ENCODE measurements around the gene RBM12.

RBM12 gene

DNA sequence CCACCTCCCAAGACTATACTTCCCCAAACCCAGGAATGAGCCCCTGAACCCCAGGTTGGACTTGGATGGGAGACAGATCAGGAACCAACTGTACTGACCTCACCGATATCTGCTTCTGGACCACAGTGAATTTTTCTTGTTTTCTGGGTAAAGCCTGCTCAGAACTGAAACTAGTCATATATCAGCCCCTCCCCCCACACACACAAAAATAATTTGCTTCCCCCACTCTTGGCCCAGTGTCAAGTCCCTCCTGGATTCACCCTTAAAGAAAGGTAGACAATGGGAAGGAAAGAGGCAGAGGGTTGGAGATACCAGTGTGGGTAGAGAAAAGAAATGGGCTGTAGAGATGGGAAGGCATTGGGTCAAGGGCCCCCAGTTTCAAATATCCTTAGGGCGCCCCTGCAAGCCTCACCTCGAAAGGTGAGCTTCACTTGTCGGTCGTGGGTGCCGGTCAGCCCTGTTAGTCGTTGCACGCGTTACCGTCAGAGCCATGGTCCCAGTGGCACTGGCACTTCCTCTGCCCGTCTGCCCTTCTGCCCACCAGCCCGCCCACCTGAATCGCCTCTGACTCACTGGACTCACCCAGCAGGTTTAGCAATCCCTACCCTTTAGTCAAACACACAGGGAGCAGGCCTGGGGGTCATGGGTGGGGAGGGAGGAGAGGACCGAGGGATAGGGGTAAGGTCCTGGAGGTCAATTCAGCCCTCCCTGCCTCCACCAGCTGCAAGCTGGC, 57.5 kb downstream of the RBM12 start:
- Histone ChIP-seq H3K27me3 (ENCODE audit: control insufficient read depth, insufficient read depth, low read length) (peaks cover 3% of the 10 kb centered on the region; the same call in 1 of the 2 replicates), H3K9me3 (ENCODE audit: control insufficient read depth, insufficient read depth, low read length) (no peaks in the 10 kb centered on the region), H3K36me3 (ENCODE audit: control insufficient read depth, insufficient read depth, low read length) (no peaks in the 10 kb centered on the region), H3K4me1 (ENCODE audit: control insufficient read depth, insufficient read depth, low read length) (no peaks in the 10 kb centered on the region), H3K4me3 (ENCODE audit: low read length) (no peak overlapping the region), H3K27ac (ENCODE audit: low read length) (no peak overlapping the region)
- no peak for DNase-seq (ENCODE audit: low read depth, low spot score)
- WGBS (ENCODE audit: insufficient coverage, insufficient read length) = no CpG with 5 or more reads among the region's 14 CpGs

DNA sequence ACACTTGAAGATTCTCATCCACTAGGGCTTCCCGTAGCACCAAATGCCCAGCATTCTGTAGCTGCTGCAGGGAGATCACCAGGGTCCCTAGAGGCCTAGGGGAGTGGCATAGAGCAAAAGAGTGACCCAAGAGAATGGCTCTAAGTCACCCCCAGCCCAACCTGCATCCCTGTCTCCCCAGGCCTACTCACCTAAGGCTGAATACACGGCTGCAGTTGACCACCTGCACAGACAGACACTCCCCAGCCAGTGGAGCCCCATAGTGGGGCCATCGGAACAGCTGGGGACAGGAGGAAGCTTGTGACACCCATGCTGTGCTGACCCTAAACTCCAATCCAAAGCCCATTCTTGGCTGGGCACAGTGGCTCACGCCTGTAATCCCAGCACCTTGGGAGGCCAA, 58.6 kb downstream of the RBM12 start:
- Histone ChIP-seq H3K36me3 (ENCODE audit: control insufficient read depth, insufficient read depth, low read length) (no peaks in the 10 kb centered on the region), H3K9me3 (ENCODE audit: control insufficient read depth, insufficient read depth, low read length) (no peaks in the 10 kb centered on the region), H3K4me3 (ENCODE audit: low read length) (no peak overlapping the region), H3K27me3 (ENCODE audit: control insufficient read depth, insufficient read depth, low read length) (peaks cover 3% of the 10 kb centered on the region; the same call in 1 of the 2 replicates), H3K27ac (ENCODE audit: low read length) (no peak overlapping the region), H3K4me1 (ENCODE audit: control insufficient read depth, insufficient read depth, low read length) (no peaks in the 10 kb centered on the region)
- DNase-seq (ENCODE audit: low read depth, low spot score) = no peak
- no CpG with 5 or more reads among the region's 4 CpGs for WGBS (ENCODE audit: insufficient coverage, insufficient read length)

DNA sequence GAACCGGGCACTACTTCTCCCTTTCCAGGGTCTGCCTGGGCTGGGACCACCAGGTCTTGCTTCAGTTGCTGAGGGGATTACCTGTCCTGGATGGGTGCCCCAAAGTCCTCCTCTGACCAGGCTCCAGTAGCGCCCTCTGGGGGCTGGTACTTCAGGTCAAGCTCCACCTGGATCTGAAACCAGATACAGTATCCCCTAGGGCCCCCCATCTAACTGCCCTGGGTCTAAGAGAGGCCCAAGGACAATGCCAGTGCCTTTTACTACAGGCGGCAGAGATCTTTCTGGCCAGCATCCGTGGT, 60.3 kb downstream of the RBM12 start:
- H3K27ac ChIP-seq (ENCODE audit: low read length) = no peak overlapping the region
- H3K27me3 ChIP-seq (ENCODE audit: control insufficient read depth, insufficient read depth, low read length) = peaks cover 5% of the 10 kb centered on the region; the same call in 1 of the 2 replicates
- no peaks in the 10 kb centered on the region for H3K36me3 ChIP-seq (ENCODE audit: control insufficient read depth, insufficient read depth, low read length)
- WGBS (ENCODE audit: insufficient coverage, insufficient read length) = no CpG with 5 or more reads among the region's 4 CpGs
- H3K4me3 ChIP-seq (ENCODE audit: low read length) = no peak overlapping the region
- 0 out of 2 replicates have a peak, but pooled peaks cover 1% of the 10 kb centered on the region for H3K4me1 ChIP-seq (ENCODE audit: control insufficient read depth, insufficient read depth, low read length)
- no peaks in the 10 kb centered on the region for H3K9me3 ChIP-seq (ENCODE audit: control insufficient read depth, insufficient read depth, low read length)
- DNase-seq (ENCODE audit: low read depth, low spot score) = no peak

- H3K4me3 ChIP-seq (ENCODE audit: low read length) = no peak overlapping the region
- DNase-seq (ENCODE audit: low read depth, low spot score) = no peak
- no peak overlapping the region for H3K27ac ChIP-seq (ENCODE audit: low read length)
- H3K4me1 ChIP-seq (ENCODE audit: control insufficient read depth, insufficient read depth, low read length) = 0 out of 2 replicates have a peak, but pooled peaks cover 1% of the 10 kb centered on the region
- no CpG with 5 or more reads among the region's 11 CpGs for WGBS (ENCODE audit: insufficient coverage, insufficient read length)
- H3K9me3 ChIP-seq (ENCODE audit: control insufficient read depth, insufficient read depth, low read length) = no peaks in the 10 kb centered on the region
- H3K27me3 ChIP-seq (ENCODE audit: control insufficient read depth, insufficient read depth, low read length) = peaks cover 5% of the 10 kb centered on the region; the same call in 1 of the 2 replicates
- no peaks in the 10 kb centered on the region for H3K36me3 ChIP-seq (ENCODE audit: control insufficient read depth, insufficient read depth, low read length)
Observed at GRCh38 chr20:35603695-35604448, 60.8 kb downstream of the RBM12 start.

- H3K4me3 ChIP-seq (ENCODE audit: low read length) = no peak overlapping the region
- no peaks in the 10 kb centered on the region for H3K9me3 ChIP-seq (ENCODE audit: control insufficient read depth, insufficient read depth, low read length)
- no peak for DNase-seq (ENCODE audit: low read depth, low spot score)
- H3K27ac ChIP-seq (ENCODE audit: low read length) = no peak overlapping the region
- 0 out of 2 replicates have a peak, but pooled peaks cover 1% of the 10 kb centered on the region for H3K4me1 ChIP-seq (ENCODE audit: control insufficient read depth, insufficient read depth, low read length)
- WGBS (ENCODE audit: insufficient coverage, insufficient read length) = no CpG with 5 or more reads among the region's 15 CpGs
- peaks cover 5% of the 10 kb centered on the region; the same call in 1 of the 2 replicates for H3K27me3 ChIP-seq (ENCODE audit: control insufficient read depth, insufficient read depth, low read length)
- no peaks in the 10 kb centered on the region for H3K36me3 ChIP-seq (ENCODE audit: control insufficient read depth, insufficient read depth, low read length)
Observed at GRCh38 chr20:35602851-35603495, 61.7 kb downstream of the RBM12 start.

DNA sequence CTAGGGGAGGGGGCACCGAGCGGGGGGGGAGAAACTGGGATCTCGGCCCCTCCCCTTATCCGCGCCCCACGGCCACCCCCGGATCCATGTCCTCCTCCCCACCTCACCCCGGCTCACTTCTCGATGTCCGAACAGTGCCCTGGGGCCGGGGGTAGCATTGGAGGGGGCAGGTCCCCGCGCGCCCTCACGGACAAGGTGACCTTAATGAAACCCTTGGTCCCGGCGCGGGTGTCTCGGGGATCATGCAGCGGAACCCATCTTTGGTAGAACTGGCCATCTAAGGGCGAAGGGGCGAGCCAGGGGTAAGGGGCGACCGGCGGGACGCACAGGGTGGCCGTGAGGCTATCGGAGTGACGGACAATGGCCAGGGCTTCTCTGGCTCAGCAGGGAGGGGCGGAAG, 62.7 kb downstream of the RBM12 start:
- H3K27me3 ChIP-seq (ENCODE audit: control insufficient read depth, insufficient read depth, low read length) = peaks cover 5% of the 10 kb centered on the region; the same call in 1 of the 2 replicates
- H3K9me3 ChIP-seq (ENCODE audit: control insufficient read depth, insufficient read depth, low read length) = no peaks in the 10 kb centered on the region
- DNase-seq (ENCODE audit: low read depth, low spot score) = no peak
- no peak overlapping the region for H3K27ac ChIP-seq (ENCODE audit: low read length)
- H3K4me1 ChIP-seq (ENCODE audit: control insufficient read depth, insufficient read depth, low read length) = 0 out of 2 replicates have a peak, but pooled peaks cover 1% of the 10 kb centered on the region
- H3K4me3 ChIP-seq (ENCODE audit: low read length) = peak overlapping the region; percentile 29; the same call in 1 of the 2 replicates
- no CpG with 5 or more reads among the region's 30 CpGs for WGBS (ENCODE audit: insufficient coverage, insufficient read length)
- no peaks in the 10 kb centered on the region for H3K36me3 ChIP-seq (ENCODE audit: control insufficient read depth, insufficient read depth, low read length)

- no peaks in the 10 kb centered on the region for H3K9me3 ChIP-seq (ENCODE audit: control insufficient read depth, insufficient read depth, low read length)
- DNase-seq (ENCODE audit: low read depth, low spot score) = no peak
- no CpG with 5 or more reads among the region's 103 CpGs for WGBS (ENCODE audit: insufficient coverage, insufficient read length)
- H3K27me3 ChIP-seq (ENCODE audit: control insufficient read depth, insufficient read depth, low read length) = peaks cover 5% of the 10 kb centered on the region; the same call in 1 of the 2 replicates
- H3K27ac ChIP-seq (ENCODE audit: low read length) = no peak overlapping the region
- H3K36me3 ChIP-seq (ENCODE audit: control insufficient read depth, insufficient read depth, low read length) = no peaks in the 10 kb centered on the region
- 0 out of 2 replicates have a peak, but pooled peaks cover 1% of the 10 kb centered on the region for H3K4me1 ChIP-seq (ENCODE audit: control insufficient read depth, insufficient read depth, low read length)
- H3K4me3 ChIP-seq (ENCODE audit: low read length) = peak overlapping the region; percentile 29; the same call in 1 of the 2 replicates
Observed at GRCh38 chr20:35600993-35601973, 63.4 kb downstream of the RBM12 start.

GRCh38 chr20:35600176-35600992, 64.3 kb downstream of the RBM12 start:
- H3K4me1 ChIP-seq (ENCODE audit: control insufficient read depth, insufficient read depth, low read length) = 0 out of 2 replicates have a peak, but pooled peaks cover 1% of the 10 kb centered on the region
- H3K9me3 ChIP-seq (ENCODE audit: control insufficient read depth, insufficient read depth, low read length) = no peaks in the 10 kb centered on the region
- peak overlapping the region; percentile 29; the same call in 1 of the 2 replicates for H3K4me3 ChIP-seq (ENCODE audit: low read length)
- H3K36me3 ChIP-seq (ENCODE audit: control insufficient read depth, insufficient read depth, low read length) = no peaks in the 10 kb centered on the region
- DNase-seq (ENCODE audit: low read depth, low spot score) = no peak
- no CpG with 5 or more reads among the region's 34 CpGs for WGBS (ENCODE audit: insufficient coverage, insufficient read length)
- H3K27ac ChIP-seq (ENCODE audit: low read length) = no peak overlapping the region
- H3K27me3 ChIP-seq (ENCODE audit: control insufficient read depth, insufficient read depth, low read length) = peaks cover 5% of the 10 kb centered on the region; the same call in 1 of the 2 replicates

DNA sequence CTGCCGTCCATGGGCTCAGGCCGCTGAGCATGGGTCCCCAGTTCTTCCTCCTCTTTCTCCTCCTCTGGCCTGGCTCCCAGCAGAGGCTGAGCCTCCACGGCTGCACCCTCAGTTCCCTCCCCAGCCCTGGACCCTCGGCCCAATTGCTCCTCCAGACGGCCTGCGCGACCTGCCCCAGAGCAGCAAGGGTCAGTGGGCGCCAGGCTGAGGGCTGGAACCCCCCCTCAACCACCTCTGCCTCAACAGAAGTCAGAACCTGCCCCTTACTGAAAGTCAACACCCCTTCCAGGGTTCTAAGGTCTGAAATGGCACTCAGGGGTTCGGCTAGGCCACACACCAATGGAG, 65.0 kb downstream of the RBM12 start:
- H3K36me3 ChIP-seq (ENCODE audit: control insufficient read depth, insufficient read depth, low read length) = no peaks in the 10 kb centered on the region
- H3K4me3 ChIP-seq (ENCODE audit: low read length) = no peak overlapping the region

More for the DNA sequence above, 65.0 kb downstream of the RBM12 start:
- no peak for DNase-seq (ENCODE audit: low read depth, low spot score)
- Histone ChIP-seq H3K27ac (ENCODE audit: low read length) (no peak overlapping the region), H3K27me3 (ENCODE audit: control insufficient read depth, insufficient read depth, low read length) (peaks cover 5% of the 10 kb centered on the region; the same call in 1 of the 2 replicates), H3K9me3 (ENCODE audit: control insufficient read depth, insufficient read depth, low read length) (no peaks in the 10 kb centered on the region), H3K4me1 (ENCODE audit: control insufficient read depth, insufficient read depth, low read length) (0 out of 2 replicates have a peak, but pooled peaks cover 1% of the 10 kb centered on the region)
- WGBS (ENCODE audit: insufficient coverage, insufficient read length) = no CpG with 5 or more reads among the region's 9 CpGs

Data from iPS DF 6.9 (cell line).